B cell (primary cell): ENCODE measurements around the gene OTOP3. TPM values are rescaled to one million over a fixed set of nuclear protein-coding genes. Genes with fewer than 3 reads are reported as not detected.

Experiments
- ATAC-seq: fragments of 200-7000 bp; cut with Tn5 transposase; one replicate; pipeline ENCODE4 v1.10.0; 2021; ENCODE audit warnings: low read depth, mild to moderate bottlenecking, moderate number of reproducible peaks, moderate library complexity
- CTCF ChIA-PET: fragments of 350-600 bp; sonication (Branson Sonifier 250); formaldehyde crosslinking; loops from one replicate; lab custom pipeline; 2021; ENCODE audit warnings: antibody characterized with exemption, inconsistent platforms; lab: Charles Lee
- POLR2A ChIA-PET: fragments of 350-600 bp; sonication (Branson Sonifier 250); formaldehyde crosslinking; loops from one replicate; lab custom pipeline; 2021; ENCODE audit warnings: antibody characterized with exemption; lab: Charles Lee
- DNase-seq: peaks from one replicate; pipeline ENCODE4 v3.0.0; 2013
- H2AFZ ChIP-seq: 2 replicates; pipeline ENCODE4 v1.6.1; 2012; ENCODE audit warnings: mild to moderate bottlenecking, low read depth, low read length; ENCODE audit not compliant: insufficient read depth, poor library complexity, severe bottlenecking
- H3K27ac ChIP-seq, 2 donors: 1 replicate in 1 of 2; 2 replicates in 1 of 2; pipeline ENCODE4 v1.5.1; 2012 to 2013; ENCODE audit warnings: low read length in 2 of 2, mild to moderate bottlenecking in 2 of 2, moderate library complexity in 1 of 2
- H3K27me3 ChIP-seq, 4 experiments: fragments of 200-600 bp in 1 of 4; sonication (generic) in 1 of 4; replicated peaks in 1 of 4; 1 replicate in 2 of 4; 2 replicates in 2 of 4; pipeline versions ENCODE4 v1.6.1 to v1.7.0; 2013 to 2016; ENCODE audit warnings: low read length in 3 of 4, mild to moderate bottlenecking in 2 of 4, mixed read lengths in 1 of 4, moderate library complexity in 1 of 4; ENCODE audit not compliant: insufficient read depth in 4 of 4, control insufficient read depth in 3 of 4; ENCODE audit errors: control extremely low read depth in 1 of 4
- H3K36me3 ChIP-seq, 2 experiments: replicated peaks in 1 of 2; 1 replicate in 1 of 2; 2 replicates in 1 of 2; pipeline versions ENCODE4 v1.6.1 to v1.7.1; 2013; ENCODE audit warnings: low read length in 1 of 2; ENCODE audit not compliant: insufficient read depth in 2 of 2, control insufficient read depth in 1 of 2; ENCODE audit errors: control extremely low read depth in 1 of 2, extremely low read depth in 1 of 2
- H3K4me1 ChIP-seq, 2 donors: fragments of 200-600 bp in 1 of 2; sonication (generic) in 1 of 2; 1 replicate in 1 of 2; 2 replicates in 1 of 2; pipeline versions ENCODE4 v1.5.1 to v1.6.1; 2013 to 2017; ENCODE audit warnings: low read length in 2 of 2; ENCODE audit not compliant: control insufficient read depth in 2 of 2, insufficient read depth in 2 of 2
- H3K4me2 ChIP-seq: replicated peaks from 2 replicates; pipeline ENCODE3; 2012; ENCODE audit warnings: mild to moderate bottlenecking, low read depth, low read length; ENCODE audit not compliant: poor library complexity, severe bottlenecking
- H3K4me3 ChIP-seq, 5 experiments: fragments of 200-600 bp in 1 of 5; sonication (generic) in 1 of 5; 1 replicate in 3 of 5; 2 replicates in 2 of 5; pipeline versions ENCODE4 v1.5.1 to v1.7.0; 2011 to 2016; ENCODE audit warnings: low read length in 4 of 5, mild to moderate bottlenecking in 4 of 5, low read depth in 2 of 5, control low read depth in 1 of 5, moderate library complexity in 1 of 5; ENCODE audit not compliant: insufficient read depth in 1 of 5; ENCODE audit errors: control extremely low read depth in 1 of 5, extremely low read depth in 1 of 5
- H3K79me2 ChIP-seq: fragments of 200-600 bp; sonication (generic); one replicate; pipeline ENCODE4 v1.6.0; 2016; ENCODE audit warnings: low read length; ENCODE audit not compliant: control insufficient read depth, insufficient read depth
- H3K9ac ChIP-seq: fragments of 200-600 bp; sonication (generic); 2 replicates; pipeline ENCODE4 v1.6.1; 2017; ENCODE audit warnings: mild to moderate bottlenecking, low read length, moderate library complexity
- H3K9me3 ChIP-seq, 3 donors: one replicate each; pipeline versions ENCODE4 v1.6.1 to v1.7.1; 2013; ENCODE audit warnings: low read length in 2 of 3; ENCODE audit not compliant: control insufficient read depth in 2 of 3, insufficient read depth in 1 of 3; ENCODE audit errors: control extremely low read depth in 1 of 3
- H4K20me1 ChIP-seq: 2 replicates; pipeline ENCODE4 v1.6.0; 2012; ENCODE audit warnings: mild to moderate bottlenecking, low read length; ENCODE audit not compliant: insufficient read depth, control insufficient read depth, poor library complexity, severe bottlenecking
- H3K27ac Mint-ChIP-seq: one replicate; pipeline ENCODE4 v1.8.0; 2021; ENCODE audit warnings: mixed read lengths
- H3K27me3 Mint-ChIP-seq: one replicate; pipeline ENCODE4 v1.8.0; 2021; ENCODE audit warnings: mixed read lengths
- H3K4me1 Mint-ChIP-seq: one replicate; pipeline ENCODE4 v1.8.0; 2021; ENCODE audit warnings: mixed read lengths
- H3K4me3 Mint-ChIP-seq: one replicate; pipeline ENCODE4 v1.8.0; 2021; ENCODE audit warnings: mixed read lengths
- H3K9me3 Mint-ChIP-seq: one replicate; pipeline ENCODE4 v1.8.0; 2022; ENCODE audit warnings: mixed read lengths; ENCODE audit not compliant: insufficient read depth
- CTCF ChIP-seq: fragments of 200-600 bp; IDR thresholded peaks from one replicate; pipeline ENCODE4 v1.8.0; 2022; ENCODE audit warnings: antibody characterized with exemption, mild to moderate bottlenecking
- EZH2 ChIP-seq: IDR thresholded peaks from 2 replicates; pipeline ENCODE4 v1.6.1; 2012; ENCODE audit warnings: borderline replicate concordance, low read depth, mild to moderate bottlenecking, moderate library complexity, low read length; ENCODE audit not compliant: insufficient read depth, poor library complexity, severe bottlenecking
- WGBS: methylation state at CpG from one replicate; pipeline ENCODE4 v1.1.5; 2013; ENCODE audit warnings: missing lambda C conversion rate; ENCODE audit not compliant: insufficient coverage; 5-methylcytosine and 5-hydroxymethylcytosine counted together
- intact Hi-C: fragments of 100-400 bp; cut with micrococcal nuclease; formaldehyde crosslinking; loops from one replicate; pipeline ENCODE4 v1.10.0; 2022
- polyA plus RNA-seq: library from polyadenylated mRNA; depleted of rRNA; stranded (reverse); fragments of >200 nt; gene quantifications from 2 replicates; pipeline ENCODE4 v1.2.3, GENCODE V29; 2012
- total RNA-seq, 2 donors: library from RNA; stranded (reverse); fragments of 120-200 nt in 1 of 2; gene quantifications; 1 replicate in 1 of 2; 2 replicates in 1 of 2; pipeline versions ENCODE4 v1.2.3 to v1.2.4, GENCODE V29; 2013 to 2022

Gene OTOP3
- total and polyA plus RNA-seq, 2 donors (not counting 1 experiment from before 2014, with no cell fraction given) = not detected

GRCh38 chr17:74903034-74903433 lies 32.7 kb upstream of the OTOP3 start:
- CTCF ChIA-PET = no interaction called here
- H3K9me3 Mint-ChIP-seq = no peaks in the 10 kb centered on the region
- no peaks in the 10 kb centered on the region for H3K79me2 ChIP-seq
- H3K27ac Mint-ChIP-seq = no peak overlapping the region
- ATAC-seq (no peak), DNase-seq (no peak)
- H3K9ac ChIP-seq = no peak overlapping the region
- peaks cover 0 to 22% (median 2%) of the 10 kb centered on the region in 4 experiments for H3K27me3 ChIP-seq
- no peaks in the 10 kb centered on the region for H4K20me1 ChIP-seq
- no peak overlapping the region for H3K4me2 ChIP-seq
- TF ChIP-seq CTCF (no peak), EZH2 (no peak)
- no peaks in the 10 kb centered on the region for H3K4me1 Mint-ChIP-seq
- POLR2A ChIA-PET = no interaction called here
- H3K27ac ChIP-seq = no peak overlapping the region
- intact Hi-C loops = no loop called here
- 94% methylated on average over 6 of the region's 9 CpGs for WGBS
- H3K4me1 ChIP-seq = no peaks in the 10 kb centered on the region
- peaks cover 29% of the 10 kb centered on the region for H3K27me3 Mint-ChIP-seq
- H3K4me3 ChIP-seq = no peak overlapping the region
- no peaks in the 10 kb centered on the region for H3K9me3 ChIP-seq
- H3K36me3 ChIP-seq = no peaks in the 10 kb centered on the region
- no peak overlapping the region for H2AFZ ChIP-seq
- H3K4me3 Mint-ChIP-seq = no peak overlapping the region

- 64% methylated on average over 2 of the region's 6 CpGs for WGBS
- ChIA-PET POLR2A (no interaction called here), CTCF (no interaction called here)
- no peak overlapping the region for H3K27ac ChIP-seq
- no peaks in the 10 kb centered on the region for H3K9me3 Mint-ChIP-seq
- H3K9ac ChIP-seq = no peak overlapping the region
- no peaks in the 10 kb centered on the region for H4K20me1 ChIP-seq
- H3K4me1 Mint-ChIP-seq = no peaks in the 10 kb centered on the region
- intact Hi-C loops = no loop called here
- ATAC-seq (no peak), DNase-seq (no peak)
- H3K9me3 ChIP-seq = no peaks in the 10 kb centered on the region
- no peak overlapping the region for H3K4me2 ChIP-seq
- no peak overlapping the region for H3K4me3 Mint-ChIP-seq
- TF ChIP-seq EZH2 (no peak), CTCF (no peak)
- H3K27me3 ChIP-seq = peaks cover 0 to 22% (median 2%) of the 10 kb centered on the region in 4 experiments
- no peak overlapping the region for H3K4me3 ChIP-seq
- H2AFZ ChIP-seq = no peak overlapping the region
- H3K36me3 ChIP-seq = no peaks in the 10 kb centered on the region
- no peak overlapping the region for H3K27ac Mint-ChIP-seq
- peaks cover 29% of the 10 kb centered on the region for H3K27me3 Mint-ChIP-seq
- no peaks in the 10 kb centered on the region for H3K4me1 ChIP-seq
- H3K79me2 ChIP-seq = no peaks in the 10 kb centered on the region
Measured at GRCh38 chr17:74903671-74904070, 32.0 kb upstream of the OTOP3 start.
